ENCODE data around the gene FAM228B. TPM values are rescaled to one million over a fixed set of nuclear protein-coding genes. Genes with fewer than 3 reads are reported as not detected.
"Not testable (repeated sequence)": the region's sequence is repeated elsewhere in the genome, so short reads cannot be mapped to it uniquely, and the experiment has no call there.

Gene FAM228B
- total RNA-seq, 1 experiment from 2014 or later: 10.6 TPM

DNA sequence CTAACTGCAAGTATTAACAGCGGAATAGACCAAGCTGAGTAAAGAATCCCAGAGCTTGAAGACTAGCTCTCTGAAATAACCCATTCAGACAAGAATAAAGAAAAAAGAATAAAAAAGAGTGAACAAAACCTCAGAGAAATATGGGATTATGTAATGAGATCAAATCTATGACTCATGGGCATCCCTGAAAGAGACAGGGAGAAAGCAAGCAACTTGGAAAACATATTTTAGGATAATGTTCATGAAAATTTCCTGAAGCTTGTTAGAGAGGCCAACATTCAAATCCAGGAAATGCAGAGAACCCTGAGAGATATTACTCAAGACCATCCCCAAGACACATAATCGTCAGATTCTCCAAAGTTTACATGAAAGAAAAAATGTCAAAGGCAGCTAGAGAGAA lies 17.5 kb upstream of the FAM228B start:
- intact Hi-C loops (cut with micrococcal nuclease): no loop called here
- Mint-ChIP-seq H3K27me3 (ENCODE audit: insufficient read depth, unreplicated experiment) (no peaks in the 10 kb centered on the region), H3K9me3 (ENCODE audit: unreplicated experiment) (peaks cover 16% of the 10 kb centered on the region), H3K4me1 (ENCODE audit: insufficient read depth, unreplicated experiment) (peaks cover 25% of the 10 kb centered on the region), H3K4me3 (ENCODE audit: unreplicated experiment) (no peak overlapping the region), H3K36me3 (ENCODE audit: insufficient read depth, unreplicated experiment) (peaks cover 8% of the 10 kb centered on the region), H3K27ac (ENCODE audit: low read depth, unreplicated experiment) (peak overlapping the region; percentile 4)
- POLR2A ChIA-PET: interaction anchor here (0.5 to 2.1 kb wide), 7 partner anchors 9 to 366 kb away, joined by 3 to 7 read pairs (median 3); partner anchors contain the start of genes PFN4 and TP53I3
- DNase-seq (ENCODE audit: unreplicated experiment): peak; percentile 38
- TF ChIP-seq, protein P1, sequence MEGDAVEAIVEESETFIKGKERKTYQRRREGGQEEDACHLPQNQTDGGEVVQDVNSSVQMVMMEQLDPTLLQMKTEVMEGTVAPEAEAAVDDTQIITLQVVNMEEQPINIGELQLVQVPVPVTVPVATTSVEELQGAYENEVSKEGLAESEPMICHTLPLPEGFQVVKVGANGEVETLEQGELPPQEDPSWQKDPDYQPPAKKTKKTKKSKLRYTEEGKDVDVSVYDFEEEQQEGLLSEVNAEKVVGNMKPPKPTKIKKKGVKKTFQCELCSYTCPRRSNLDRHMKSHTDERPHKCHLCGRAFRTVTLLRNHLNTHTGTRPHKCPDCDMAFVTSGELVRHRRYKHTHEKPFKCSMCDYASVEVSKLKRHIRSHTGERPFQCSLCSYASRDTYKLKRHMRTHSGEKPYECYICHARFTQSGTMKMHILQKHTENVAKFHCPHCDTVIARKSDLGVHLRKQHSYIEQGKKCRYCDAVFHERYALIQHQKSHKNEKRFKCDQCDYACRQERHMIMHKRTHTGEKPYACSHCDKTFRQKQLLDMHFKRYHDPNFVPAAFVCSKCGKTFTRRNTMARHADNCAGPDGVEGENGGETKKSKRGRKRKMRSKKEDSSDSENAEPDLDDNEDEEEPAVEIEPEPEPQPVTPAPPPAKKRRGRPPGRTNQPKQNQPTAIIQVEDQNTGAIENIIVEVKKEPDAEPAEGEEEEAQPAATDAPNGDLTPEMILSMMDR (IDR thresholded peaks at IDR 0.05; ENCODE audit: unreplicated experiment): no peak
- no TSS peak for BruUV-seq (replicated peaks)
- CTCF ChIA-PET: interaction anchor here (0.8 kb wide), 1 partner anchor 22 kb away, joined by 5 read pairs; the partner anchor contains the start of gene TP53I3

DNA sequence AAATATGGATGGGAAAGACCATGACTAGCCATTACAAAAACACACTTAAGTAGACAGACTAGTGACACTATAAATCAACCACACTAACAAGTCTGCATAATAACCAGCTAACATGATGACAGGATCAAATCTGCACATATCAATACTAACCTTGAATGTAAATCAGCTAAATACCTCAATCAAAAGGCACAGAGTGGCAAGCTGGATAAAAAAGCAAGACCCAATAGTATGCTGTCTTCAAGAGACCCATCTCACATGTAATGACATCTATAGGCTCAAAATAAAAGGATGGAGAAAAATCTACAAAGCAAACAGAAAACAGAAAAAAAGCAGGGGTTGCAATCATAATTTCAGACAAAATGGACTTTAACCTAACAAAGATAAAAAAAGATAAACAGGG lies 16.5 kb upstream of the FAM228B start:
- Mint-ChIP-seq H3K27me3 (ENCODE audit: insufficient read depth, unreplicated experiment) (no peaks in the 10 kb centered on the region), H3K4me1 (ENCODE audit: insufficient read depth, unreplicated experiment) (peaks cover 33% of the 10 kb centered on the region), H3K4me3 (ENCODE audit: unreplicated experiment) (no peak overlapping the region), H3K36me3 (ENCODE audit: insufficient read depth, unreplicated experiment) (peaks cover 8% of the 10 kb centered on the region), H3K27ac (ENCODE audit: low read depth, unreplicated experiment) (no peak overlapping the region), H3K9me3 (ENCODE audit: unreplicated experiment) (peaks cover 16% of the 10 kb centered on the region)
- no peak for DNase-seq (ENCODE audit: unreplicated experiment)
- POLR2A ChIA-PET: interaction anchor here (0.7 to 2.1 kb wide), 4 partner anchors 16 to 727 kb away, joined by 3 to 7 read pairs (median 3); partner anchors contain the start of gene PFN4
- CTCF ChIA-PET: interaction anchor here (1.2 to 2.1 kb wide), 2 partner anchors 15 to 22 kb away, joined by 3 to 9 read pairs; partner anchors contain the start of gene TP53I3
- BruUV-seq (replicated peaks): no TSS peak
- intact Hi-C loops (cut with micrococcal nuclease): no loop called here
- TF ChIP-seq, protein P1 (IDR thresholded peaks at IDR 0.05; ENCODE audit: unreplicated experiment): no peak

DNA sequence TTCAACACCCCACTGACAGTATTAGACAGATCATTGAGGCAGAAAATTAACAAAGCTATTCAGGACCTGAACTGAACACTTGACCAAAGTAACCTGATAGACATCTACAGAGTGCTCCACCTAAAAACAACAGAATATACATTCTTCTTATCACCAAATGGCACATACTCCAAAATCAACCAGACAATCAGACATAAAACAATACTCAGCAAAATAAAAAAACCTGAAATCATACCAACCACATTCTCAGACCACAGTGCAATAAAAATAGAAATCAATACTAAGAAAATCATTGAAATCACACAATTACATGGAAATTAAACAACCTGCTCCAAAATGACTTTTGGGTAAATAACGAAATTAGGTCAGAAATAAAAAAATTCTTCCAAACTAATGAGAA lies 15.9 kb upstream of the FAM228B start:
- Mint-ChIP-seq H3K4me1 (ENCODE audit: insufficient read depth, unreplicated experiment) (peaks cover 34% of the 10 kb centered on the region), H3K4me3 (ENCODE audit: unreplicated experiment) (no peak overlapping the region), H3K27me3 (ENCODE audit: insufficient read depth, unreplicated experiment) (no peaks in the 10 kb centered on the region), H3K27ac (ENCODE audit: low read depth, unreplicated experiment) (no peak overlapping the region), H3K9me3 (ENCODE audit: unreplicated experiment) (peaks cover 16% of the 10 kb centered on the region), H3K36me3 (ENCODE audit: insufficient read depth, unreplicated experiment) (peaks cover 8% of the 10 kb centered on the region)
- DNase-seq (ENCODE audit: unreplicated experiment): no peak
- TF ChIP-seq, protein P1 (IDR thresholded peaks at IDR 0.05; ENCODE audit: unreplicated experiment): no peak
- BruUV-seq (replicated peaks): no TSS peak
- intact Hi-C loops (cut with micrococcal nuclease): no loop called here
- POLR2A ChIA-PET: interaction anchor here (1.4 to 2.1 kb wide), 4 partner anchors 15 to 31 kb away, joined by 5 to 7 read pairs (median 7); partner anchors contain the start of genes PFN4 and SF3B6
- CTCF ChIA-PET: interaction anchor here (0.5 to 2.1 kb wide), 4 partner anchors 11 to 317 kb away, joined by 3 to 9 read pairs (median 4); partner anchors contain the start of gene TP53I3

DNA sequence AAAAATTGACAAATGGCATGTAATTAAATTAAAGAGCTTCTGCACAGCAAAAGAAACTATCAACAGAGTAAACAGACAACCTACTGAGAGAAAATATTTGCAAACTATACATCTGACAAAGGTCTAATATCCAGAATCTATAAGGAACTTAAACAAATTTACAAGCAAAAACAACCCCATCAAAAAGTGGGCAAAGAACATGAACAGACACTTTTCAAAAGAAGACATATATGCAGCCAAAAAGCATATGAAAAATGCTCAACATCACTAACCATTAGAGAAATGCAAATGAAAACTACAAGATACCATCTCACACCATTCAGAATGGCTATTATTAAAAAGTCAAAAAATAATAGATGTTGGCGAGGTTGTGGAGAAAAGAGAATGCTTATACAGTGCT lies 13.8 kb upstream of the FAM228B start:
- H3K27ac Mint-ChIP-seq (ENCODE audit: low read depth, unreplicated experiment); CTCF ChIA-PET; intact Hi-C loops (cut with micrococcal nuclease); BruUV-seq (replicated peaks); H3K4me3 Mint-ChIP-seq (ENCODE audit: unreplicated experiment); DNase-seq (ENCODE audit: unreplicated experiment); H3K27me3 Mint-ChIP-seq (ENCODE audit: insufficient read depth, unreplicated experiment): not testable (repeated sequence)
- Mint-ChIP-seq H3K9me3 (ENCODE audit: unreplicated experiment) (peaks cover 22% of the 10 kb centered on the region), H3K4me1 (ENCODE audit: insufficient read depth, unreplicated experiment) (peaks cover 34% of the 10 kb centered on the region), H3K36me3 (ENCODE audit: insufficient read depth, unreplicated experiment) (peaks cover 12% of the 10 kb centered on the region)
- POLR2A ChIA-PET: interaction anchor here (0.7 to 1.6 kb wide), 2 partner anchors 14 to 62 kb away, joined by 3 read pairs; partner anchors contain the start of genes FAM228B and WDCP

Measured in MCF 10A (cell line).